ENCODE measurements around the gene NDUFC1. TPM values are rescaled to one million over a fixed set of nuclear protein-coding genes. Genes with fewer than 3 reads are reported as not detected.

NDUFC1 gene
- total and polyA plus RNA-seq, 2 experiments from 2014 or later, result 31.8 to 367 TPM

GRCh38 chr4:139267301-139267700, 35.0 kb downstream of the NDUFC1 start:
- Mint-ChIP-seq H3K9me3 (no peaks in the 10 kb centered on the region), H3K4me1 (peaks cover 18% of the 10 kb centered on the region)

More at GRCh38 chr4:139267301-139267700, 35.0 kb downstream of the NDUFC1 start:
- Histone ChIP-seq H4K20me1 (replicated peaks; ENCODE audit: insufficient read depth) (no peaks in the 10 kb centered on the region), H3K4me2 (no peak overlapping the region), H2AFZ (peak overlapping the region; percentile 70; the same call in 1 of the 2 replicates), H3K9me2 (ENCODE audit: insufficient read depth) (no peaks in the 10 kb centered on the region), H3K36me3 (ENCODE audit: insufficient read depth) (no peaks in the 10 kb centered on the region), H3F3A (replicated peaks; ENCODE audit: low read depth) (no peaks in the 10 kb centered on the region), H3K79me2 (replicated peaks; ENCODE audit: insufficient read depth) (no peaks in the 10 kb centered on the region), H3K4me3 (no peak overlapping the region), H3K27ac (ENCODE audit: low read depth) (no peak overlapping the region), H3K27me3 (ENCODE audit: insufficient read depth) (no peaks in the 10 kb centered on the region), H3K4me1 (ENCODE audit: insufficient read depth) (peaks cover 5% of the 10 kb centered on the region; the same call in 1 of the 2 replicates)
- Mint-ChIP-seq H3K4me3 (no peak overlapping the region), H3K36me3 (ENCODE audit: low read depth) (no peaks in the 10 kb centered on the region), H3K27me3 (ENCODE audit: insufficient read depth, low read depth, poor library complexity) (peaks cover 1% of the 10 kb centered on the region), H3K27ac (no peak overlapping the region)
- DNase-seq (ENCODE audit: low spot score) (no peak), ATAC-seq (no peak)
- TF ChIP-seq CREB1 (CRISPR knock-in tag; IDR thresholded peaks at IDR 0.05; ENCODE audit: low read depth) (no peak), EZH2phosphoT487 (IDR thresholded peaks at IDR 0.05; ENCODE audit: unreplicated experiment) (no peak), CTCF (conservative IDR thresholded peaks at IDR 0.05; ENCODE audit: low read depth in 2 of 2) (no peak), NANOG (IDR thresholded peaks at IDR 0.05; ENCODE audit: borderline replicate concordance) (no peak), EZH2 (IDR thresholded peaks at IDR 0.05; ENCODE audit: low read depth, unreplicated experiment) (no peak), REST (IDR thresholded peaks at IDR 0.05; ENCODE audit: unreplicated experiment) (no peak), ETS1 (IDR thresholded peaks at IDR 0.05) (no peak), POLR2AphosphoS5 (IDR thresholded peaks at IDR 0.05; ENCODE audit: low read depth) (no peak), ZNF331 (CRISPR knock-in tag; IDR thresholded peaks at IDR 0.05; ENCODE audit: low read depth) (no peak)
